ENCODE measurements around the gene NF2. TPM values are rescaled to one million over a fixed set of nuclear protein-coding genes. Genes with fewer than 3 reads are reported as not detected.

The NF2 gene
- total RNA-seq, 1 experiment from 2014 or later = 159 TPM

DNA sequence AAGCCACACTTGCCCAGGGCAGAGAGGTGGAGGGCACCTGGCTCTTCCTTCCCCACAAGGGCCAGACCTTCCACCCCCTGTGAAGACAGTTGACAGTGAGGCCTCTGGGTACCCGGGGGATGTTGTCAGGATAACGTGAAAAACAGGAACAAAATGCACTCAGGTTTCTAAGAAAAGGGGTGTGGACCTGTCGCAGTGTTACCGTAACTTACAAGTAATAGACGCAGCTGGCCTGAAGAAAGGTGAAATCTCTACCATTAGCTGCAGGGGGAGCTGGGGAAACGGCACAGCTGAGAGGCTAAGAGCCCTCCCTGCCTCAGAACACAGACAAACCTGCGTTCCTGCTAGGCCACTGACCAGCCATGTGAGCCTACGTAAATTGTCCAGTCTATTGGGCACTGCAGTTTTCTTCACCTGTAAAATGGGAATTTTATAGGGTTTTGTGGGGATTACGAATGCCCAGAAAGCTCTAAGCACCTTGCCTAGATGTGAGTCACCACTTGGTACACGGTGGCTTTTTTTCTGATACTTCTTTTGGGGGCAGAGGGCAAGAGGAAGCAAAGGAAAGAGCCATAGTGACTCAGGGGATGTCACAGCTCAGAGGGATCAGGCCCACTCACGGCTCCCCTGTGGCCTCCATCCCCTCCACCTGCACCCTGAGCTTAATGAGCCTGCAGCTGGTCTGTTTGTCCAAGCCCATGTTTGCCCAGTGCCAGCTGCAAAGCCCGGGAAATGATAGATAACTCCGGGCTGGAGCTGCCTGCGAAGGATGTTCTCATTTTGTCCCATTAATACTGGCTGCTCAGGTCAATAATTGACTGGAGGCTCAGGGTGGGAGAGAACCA, 97.9 kb downstream of the NF2 start:
- peaks cover 10% of the 10 kb centered on the region for H3K36me3 ChIP-seq
- H3K9me3 ChIP-seq = no peaks in the 10 kb centered on the region
- DNase-seq = no peak
- no peaks in the 10 kb centered on the region for H3K27me3 ChIP-seq
- H3K4me3 ChIP-seq = no peak overlapping the region

DNA sequence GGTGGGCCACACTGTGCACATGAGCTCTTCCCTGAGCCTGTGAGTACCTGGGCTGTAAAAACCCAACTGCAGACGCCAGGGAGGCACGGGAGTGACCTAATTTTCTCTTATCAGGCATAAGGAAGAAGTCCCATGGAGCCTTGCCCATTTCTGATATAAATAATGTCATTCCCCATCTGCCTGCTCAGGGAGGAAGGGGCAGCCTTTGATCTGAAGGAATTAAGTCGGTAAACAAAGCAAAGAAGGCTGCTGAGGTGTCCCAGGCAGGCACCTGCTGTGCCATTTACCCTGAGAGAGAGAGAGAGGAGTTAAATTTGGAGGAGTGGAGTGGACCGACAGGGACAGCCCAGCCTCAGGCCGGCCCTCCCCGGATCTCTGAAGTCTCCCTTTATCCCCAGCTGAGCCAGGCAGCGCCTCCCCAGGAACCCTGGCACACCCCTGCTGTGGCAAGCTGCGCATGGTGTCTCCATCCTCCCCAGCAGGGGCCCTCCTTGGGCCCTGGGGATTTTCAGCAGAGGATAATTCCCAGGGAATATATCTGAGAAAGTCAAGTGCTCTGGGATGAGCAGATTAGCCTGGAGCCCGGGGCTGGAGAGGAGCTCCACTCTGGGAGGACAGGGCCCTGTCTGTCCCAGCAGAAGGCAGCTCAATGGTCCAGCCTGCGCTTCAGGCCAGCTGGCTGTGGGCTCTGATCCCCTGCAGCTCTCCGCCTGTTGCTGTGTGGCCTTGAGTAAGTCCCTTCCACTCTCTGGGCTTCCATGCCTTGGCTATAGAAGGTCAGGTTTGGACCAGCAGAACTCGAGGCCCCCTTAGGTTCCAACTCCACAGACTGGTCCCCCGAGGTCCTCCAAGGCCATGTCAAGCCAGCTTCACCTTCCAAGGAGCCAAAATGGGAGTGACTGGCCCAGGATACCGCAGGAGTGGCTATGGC, 98.8 kb downstream of the NF2 start:
- no peaks in the 10 kb centered on the region for H3K27me3 ChIP-seq
- no peaks in the 10 kb centered on the region for H3K9me3 ChIP-seq
- H3K4me3 ChIP-seq = no peak overlapping the region
- no peak for DNase-seq
- peaks cover 6% of the 10 kb centered on the region for H3K36me3 ChIP-seq

DNA sequence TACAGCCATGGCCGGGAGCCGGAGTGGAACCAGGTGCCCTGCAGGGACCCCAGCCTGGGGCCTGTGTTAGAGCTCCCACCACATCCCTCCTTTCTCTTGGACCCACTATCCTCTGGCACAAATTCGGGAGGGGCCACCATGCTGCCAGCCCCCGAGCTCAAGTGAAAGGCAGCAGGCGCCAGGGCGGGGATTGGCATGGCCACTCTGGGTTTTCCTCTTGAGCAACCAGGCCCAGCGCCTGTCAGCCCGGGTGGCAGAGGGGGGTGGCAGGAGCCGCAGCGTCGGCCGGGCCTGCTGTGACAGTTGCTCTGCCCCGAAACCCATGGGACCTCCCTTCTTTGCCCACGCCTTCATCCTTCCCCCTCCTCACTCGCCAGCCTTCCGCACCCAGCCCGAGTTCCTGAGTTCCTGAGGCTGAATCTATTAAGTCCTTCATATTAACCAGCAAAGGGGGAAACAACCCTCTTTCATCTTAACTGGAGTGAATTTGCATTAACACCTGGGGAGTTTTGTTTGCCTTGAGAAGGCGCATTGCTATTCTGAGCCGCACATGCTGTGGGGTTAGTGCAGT, 99.6 kb downstream of the NF2 start:
- DNase-seq = no peak
- H3K4me3 ChIP-seq = no peak overlapping the region
- peaks cover 2% of the 10 kb centered on the region for H3K36me3 ChIP-seq
- no peaks in the 10 kb centered on the region for H3K9me3 ChIP-seq
- H3K27me3 ChIP-seq = no peaks in the 10 kb centered on the region

DNA sequence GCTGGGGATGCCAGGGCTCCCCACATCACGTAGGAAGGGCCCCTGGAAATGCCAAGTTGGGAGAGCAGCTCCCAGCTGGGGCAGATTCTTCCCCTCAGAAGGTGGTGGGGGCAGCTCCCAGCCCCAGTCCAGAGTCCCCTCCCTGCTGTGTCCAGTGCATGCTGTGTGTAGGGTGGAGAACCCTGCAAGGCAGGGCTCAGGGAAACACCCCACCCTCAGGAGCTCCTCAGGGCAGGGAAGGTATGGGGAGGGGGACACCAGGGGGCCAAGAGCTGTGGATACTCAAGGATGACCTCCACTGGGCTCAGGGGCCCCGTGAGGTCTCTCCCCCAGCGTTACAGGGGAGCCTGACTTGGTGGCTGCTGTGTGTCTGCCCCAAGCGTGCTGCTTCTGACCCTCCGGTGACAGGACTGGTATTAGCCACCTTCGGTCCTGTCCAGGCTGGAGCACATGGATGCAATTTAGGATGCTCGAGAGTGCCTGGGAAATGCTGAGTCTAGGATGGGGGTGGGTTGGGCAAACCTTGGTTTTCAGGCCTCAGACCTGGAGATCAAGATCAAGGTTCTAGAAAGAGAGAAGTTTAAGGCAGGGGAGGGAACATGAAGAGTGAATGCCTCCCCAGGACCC, 100.2 kb downstream of the NF2 start:
- no peaks in the 10 kb centered on the region for H3K9me3 ChIP-seq
- H3K27me3 ChIP-seq = no peaks in the 10 kb centered on the region
- no peaks in the 10 kb centered on the region; the same call in 1 of the 2 replicates for H3K36me3 ChIP-seq
- DNase-seq = no peak
- H3K4me3 ChIP-seq = no peak overlapping the region

DNA sequence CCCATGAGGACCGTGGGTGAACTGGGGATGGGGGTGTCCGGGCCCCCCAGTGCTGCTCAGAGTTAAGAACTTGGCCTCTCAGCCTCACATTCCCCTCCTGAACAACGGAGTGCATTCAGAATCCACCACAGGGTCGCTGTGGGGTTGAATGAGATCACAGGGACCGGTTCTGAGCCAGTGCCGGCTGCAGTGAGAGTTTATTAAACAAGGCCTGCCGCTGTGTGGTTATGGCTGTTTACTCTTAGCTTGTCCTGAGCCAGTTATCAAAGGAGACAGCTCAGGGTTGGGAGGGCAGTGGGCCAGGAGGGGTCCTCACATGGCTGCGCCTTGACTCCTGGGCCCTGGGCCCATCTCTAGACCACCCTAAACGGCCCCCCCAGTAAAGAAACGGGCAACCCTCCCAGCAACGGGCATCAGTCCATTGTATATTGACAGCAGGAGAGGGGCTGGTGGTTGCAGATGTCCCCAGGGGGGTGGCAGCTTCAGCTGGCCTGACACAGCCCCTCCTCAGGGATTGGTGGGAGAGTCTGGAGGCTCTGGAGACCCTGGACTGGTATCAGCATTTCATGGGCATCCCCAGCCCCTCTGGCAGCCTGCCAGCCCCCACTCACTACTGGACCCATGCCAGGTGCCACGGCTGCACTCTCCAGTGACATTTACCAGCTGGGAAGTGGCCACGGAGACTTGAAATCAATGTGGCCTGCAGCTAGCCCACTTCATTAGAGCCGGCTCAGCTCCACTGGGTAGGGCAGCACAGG, 101.3 kb downstream of the NF2 start:
- H3K9me3 ChIP-seq = no peaks in the 10 kb centered on the region
- H3K4me3 ChIP-seq = no peak overlapping the region
- DNase-seq = peak; percentile 67
- H3K36me3 ChIP-seq = no peaks in the 10 kb centered on the region; the same call in 1 of the 2 replicates
- no peaks in the 10 kb centered on the region for H3K27me3 ChIP-seq

DNA sequence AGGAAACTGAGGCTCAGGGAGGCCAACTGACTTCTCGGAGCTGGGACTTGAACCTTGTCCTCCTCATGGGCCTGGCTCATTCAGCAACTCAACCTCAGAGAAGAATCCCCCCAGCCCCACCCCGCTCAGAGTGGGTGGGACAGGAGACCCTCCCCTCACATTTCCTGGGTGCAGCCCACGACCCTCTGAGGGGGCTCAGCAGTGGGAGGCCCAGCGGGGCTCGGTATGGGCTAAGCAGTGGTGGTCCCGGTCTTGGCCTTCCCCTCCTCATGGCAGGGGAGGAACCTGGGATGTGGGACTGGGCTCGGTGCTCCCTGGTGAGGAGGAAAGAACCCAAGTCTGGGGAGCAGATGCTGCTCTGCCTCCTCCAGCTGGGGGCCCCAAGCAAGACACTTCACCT, 102.2 kb downstream of the NF2 start:
- no peaks in the 10 kb centered on the region for H3K9me3 ChIP-seq
- no peak overlapping the region for H3K4me3 ChIP-seq
- DNase-seq = no peak
- H3K27me3 ChIP-seq = no peaks in the 10 kb centered on the region
- H3K36me3 ChIP-seq = no peaks in the 10 kb centered on the region

DNA sequence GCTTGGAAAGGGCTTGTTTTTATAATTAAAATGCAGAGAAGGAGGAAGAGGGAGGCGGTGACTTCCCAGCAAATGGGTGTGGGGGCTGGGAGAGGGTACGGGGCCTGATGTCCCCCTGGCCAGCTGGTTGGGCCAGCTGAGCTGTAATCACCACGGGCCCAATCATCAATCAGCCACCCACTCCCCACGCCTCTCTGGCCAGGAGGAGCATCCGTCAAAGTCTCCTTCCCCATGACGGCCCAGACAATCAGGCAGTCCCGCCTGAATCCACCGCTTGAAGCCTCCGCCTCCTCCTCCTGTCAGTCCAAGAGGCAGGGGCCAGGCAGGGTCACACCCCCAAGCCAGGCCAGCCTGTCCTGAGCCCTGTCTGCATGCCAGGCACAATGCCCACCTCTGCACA, 103.1 kb downstream of the NF2 start:
- H3K9me3 ChIP-seq = no peaks in the 10 kb centered on the region
- no peak overlapping the region for H3K4me3 ChIP-seq
- H3K36me3 ChIP-seq = no peaks in the 10 kb centered on the region
- no peaks in the 10 kb centered on the region for H3K27me3 ChIP-seq
- no peak for DNase-seq

DNA sequence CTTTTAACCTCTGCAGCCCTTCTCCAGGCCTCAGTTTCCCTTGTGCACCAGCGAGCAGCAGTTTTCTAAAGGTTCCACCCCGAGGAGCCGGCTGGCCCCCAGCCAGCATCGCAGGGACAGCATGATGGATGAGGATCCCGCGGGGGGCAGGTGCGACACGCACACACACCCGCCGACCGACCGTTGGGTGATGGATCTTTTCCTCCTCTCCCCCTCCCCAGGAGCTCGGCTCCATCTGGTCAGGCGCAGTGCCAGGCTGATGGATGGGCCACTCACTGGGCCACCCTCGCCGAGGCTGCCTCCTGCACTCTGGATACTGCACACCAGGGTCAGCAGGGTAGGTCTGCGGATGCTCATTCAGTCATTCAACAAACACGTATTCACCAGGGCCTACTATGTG, 103.6 kb downstream of the NF2 start:
- no peaks in the 10 kb centered on the region for H3K36me3 ChIP-seq
- no peaks in the 10 kb centered on the region for H3K9me3 ChIP-seq
- no peaks in the 10 kb centered on the region for H3K27me3 ChIP-seq
- H3K4me3 ChIP-seq = no peak overlapping the region
- DNase-seq = no peak

DNA sequence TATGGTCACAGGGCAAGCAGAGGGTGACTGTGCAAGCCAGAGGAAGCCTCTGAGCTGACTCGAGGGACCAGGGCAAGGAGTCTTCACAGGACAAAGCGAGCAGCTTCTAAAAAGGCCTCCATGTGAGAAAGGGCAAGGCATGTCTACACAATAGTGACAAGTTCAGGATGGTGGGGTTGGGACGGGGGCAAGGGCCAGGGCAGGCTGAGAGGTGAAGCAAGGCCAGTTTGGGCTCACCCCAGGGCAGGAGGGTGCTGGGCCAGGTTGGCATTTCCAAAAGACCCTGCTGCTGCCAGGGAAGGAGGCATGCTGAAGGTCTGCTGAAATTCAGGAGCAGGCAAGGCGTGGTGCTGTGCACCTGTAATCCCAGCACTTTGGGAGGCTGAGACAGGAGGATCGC, 104.0 kb downstream of the NF2 start:
- no peak overlapping the region for H3K4me3 ChIP-seq
- DNase-seq = no peak
- H3K9me3 ChIP-seq = no peaks in the 10 kb centered on the region

DNA sequence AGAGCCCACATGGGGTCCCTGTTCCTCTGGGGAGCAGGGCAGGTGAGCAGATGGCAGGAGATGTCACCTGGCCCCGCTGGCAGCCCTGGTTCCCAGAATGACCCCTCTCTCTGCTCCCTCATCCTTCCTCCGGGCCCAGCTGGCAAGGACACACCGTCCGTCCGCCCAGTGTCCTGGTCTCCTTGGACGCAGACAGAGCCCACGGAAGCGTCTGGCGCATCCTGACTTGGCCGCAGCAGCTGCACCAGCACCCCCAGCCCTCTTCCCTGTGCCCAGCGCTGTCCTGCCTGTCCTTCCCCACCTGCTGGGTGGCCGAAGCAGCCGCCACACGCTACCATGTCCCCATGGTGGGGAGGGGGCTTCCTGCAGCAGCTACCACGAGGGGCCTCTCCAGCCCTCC, 106.8 kb downstream of the NF2 start:
- Histone ChIP-seq H3K36me3 (no peaks in the 10 kb centered on the region), H3K4me3 (no peak overlapping the region), H3K27me3 (no peaks in the 10 kb centered on the region), H3K9me3 (no peaks in the 10 kb centered on the region)
- no peak for DNase-seq

More for the DNA sequence above, 104.0 kb downstream of the NF2 start:
- H3K36me3 ChIP-seq = no peaks in the 10 kb centered on the region
- H3K27me3 ChIP-seq = no peaks in the 10 kb centered on the region

DNA sequence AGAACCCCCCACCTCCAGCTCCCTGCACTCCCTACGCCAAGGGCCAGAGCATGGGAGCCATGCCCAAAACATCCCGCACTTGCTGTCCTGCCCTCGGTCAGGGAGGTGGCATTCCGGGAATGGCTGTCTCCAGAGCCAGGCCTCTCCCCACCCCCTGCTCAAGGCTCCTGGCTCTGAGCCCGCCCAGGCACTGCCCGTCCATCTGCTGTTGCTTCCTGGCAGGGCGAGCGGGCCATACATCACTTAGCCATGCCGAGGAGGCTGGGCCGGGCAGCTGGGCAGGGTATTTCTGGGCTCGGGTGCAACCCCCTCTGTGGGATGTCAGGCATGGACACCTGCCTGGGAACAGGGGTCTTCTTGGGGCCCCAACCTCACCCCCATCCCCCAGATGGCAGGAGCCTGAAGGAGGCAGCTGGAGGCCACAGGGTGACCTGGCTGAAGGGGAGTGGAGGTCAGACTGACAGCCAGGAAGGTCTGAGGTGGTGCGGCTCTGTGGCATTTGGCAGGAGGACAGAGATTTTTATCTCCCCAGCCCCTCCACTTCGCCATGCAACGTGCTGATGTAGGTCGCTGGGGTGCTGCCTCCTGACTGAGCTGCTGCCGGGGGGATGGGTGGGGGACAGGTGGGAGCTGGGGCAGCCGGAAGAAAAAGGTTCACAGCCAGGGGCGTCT, 107.6 kb downstream of the NF2 start:
- Histone ChIP-seq H3K36me3 (no peaks in the 10 kb centered on the region), H3K27me3 (no peaks in the 10 kb centered on the region), H3K9me3 (no peaks in the 10 kb centered on the region), H3K4me3 (no peak overlapping the region)
- no peak for DNase-seq

DNA sequence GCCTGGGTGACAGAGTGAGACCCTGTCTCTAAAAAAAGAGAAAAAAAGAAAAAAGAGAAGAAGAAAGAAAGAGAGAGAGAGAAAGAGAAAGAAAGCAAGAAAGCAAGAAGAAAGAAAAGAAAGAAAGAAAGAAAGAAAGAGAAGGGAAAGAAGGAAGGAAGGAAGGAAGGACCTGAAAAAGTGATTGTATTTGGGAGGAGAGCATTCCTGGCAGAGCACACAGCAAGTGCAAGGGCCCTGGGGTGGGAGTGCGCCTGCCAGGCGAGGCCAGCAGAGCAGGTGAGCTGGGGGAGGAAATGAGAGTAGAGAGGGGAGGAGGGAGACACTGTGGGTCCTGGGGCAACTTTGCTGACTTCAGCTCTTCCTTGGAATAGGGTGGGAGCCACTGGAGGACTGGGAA, 108.7 kb downstream of the NF2 start:
- H3K4me3 ChIP-seq = no peak overlapping the region
- H3K36me3 ChIP-seq = no peaks in the 10 kb centered on the region
- no peaks in the 10 kb centered on the region for H3K9me3 ChIP-seq
- no peaks in the 10 kb centered on the region for H3K27me3 ChIP-seq
- DNase-seq = no peak

DNA sequence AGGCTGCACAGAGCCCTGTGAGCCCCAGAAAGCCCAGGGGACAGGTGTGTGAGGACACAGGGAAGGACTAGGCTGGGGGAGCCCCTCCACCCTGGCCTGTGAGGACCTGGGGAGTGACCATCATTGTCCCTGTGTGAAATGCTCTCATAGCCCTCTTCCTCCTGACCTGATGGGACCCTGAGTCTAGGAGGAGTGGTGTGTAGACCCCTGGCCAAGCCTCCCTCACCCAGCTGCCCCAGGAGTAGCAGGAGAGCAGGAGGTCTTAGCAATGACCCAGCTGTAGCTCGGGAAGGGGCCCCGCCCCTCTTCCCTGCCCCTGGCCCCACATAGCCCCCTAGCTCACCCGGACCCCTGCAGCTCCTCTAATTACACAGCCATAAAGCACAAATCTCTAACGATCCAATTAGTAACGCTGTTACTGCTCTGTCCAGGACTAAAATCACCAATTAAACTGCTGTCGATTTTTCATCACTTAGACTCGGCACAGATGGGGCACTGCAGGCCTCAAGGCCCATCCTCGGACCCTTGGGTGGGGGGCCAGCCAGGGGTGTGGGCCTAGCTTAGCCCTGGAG, 109.8 kb downstream of the NF2 start:
- H3K27me3 ChIP-seq = no peaks in the 10 kb centered on the region
- no peak for DNase-seq
- no peaks in the 10 kb centered on the region for H3K36me3 ChIP-seq
- no peaks in the 10 kb centered on the region for H3K9me3 ChIP-seq
- no peak overlapping the region for H3K4me3 ChIP-seq

DNA sequence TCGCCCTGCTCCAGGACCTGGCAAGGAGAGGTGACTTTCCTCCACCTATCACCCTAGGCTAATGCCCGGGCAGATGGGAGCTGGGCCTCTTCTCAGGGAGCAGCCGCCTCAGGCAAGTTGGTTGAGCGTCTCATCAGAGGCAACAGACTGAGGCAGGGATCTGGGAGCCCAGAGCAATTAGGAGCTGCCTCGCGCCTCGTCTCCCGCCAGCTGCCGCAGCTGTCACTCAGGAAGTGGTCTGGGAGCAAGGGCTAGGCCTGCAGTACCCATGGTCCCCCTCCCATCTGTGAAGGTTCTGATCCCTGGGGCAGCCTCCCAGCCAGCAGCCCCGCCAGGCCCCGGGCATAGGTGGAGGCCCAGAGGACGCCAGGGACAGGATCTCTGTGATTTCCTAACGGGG, 111.8 kb downstream of the NF2 start:
- DNase-seq = no peak
- Histone ChIP-seq H3K4me3 (no peak overlapping the region), H3K36me3 (no peaks in the 10 kb centered on the region), H3K9me3 (no peaks in the 10 kb centered on the region), H3K27me3 (no peaks in the 10 kb centered on the region)

DNA sequence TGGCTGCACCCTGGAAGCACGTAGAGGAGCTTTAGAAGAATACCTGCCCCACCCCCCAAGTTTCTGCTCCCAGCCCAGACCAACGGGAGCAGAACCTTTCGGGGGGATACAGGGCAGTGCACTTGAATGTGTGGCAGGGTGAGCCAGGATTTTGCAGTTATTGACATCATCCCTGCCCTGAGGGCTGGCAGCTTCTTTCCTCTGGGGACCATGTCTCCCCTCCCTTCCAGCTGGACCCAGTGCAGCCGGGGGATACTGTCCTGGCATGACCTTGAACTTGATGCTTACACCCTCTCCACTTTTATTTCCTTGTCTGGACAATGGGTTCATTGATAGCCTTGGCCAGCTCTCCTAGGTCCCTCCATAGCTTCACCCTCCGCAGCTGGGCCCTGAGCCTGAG, 112.3 kb downstream of the NF2 start:
- Histone ChIP-seq H3K27me3 (no peaks in the 10 kb centered on the region), H3K9me3 (no peaks in the 10 kb centered on the region)
- no peak for DNase-seq

More for the DNA sequence above, 112.3 kb downstream of the NF2 start:
- Histone ChIP-seq H3K4me3 (no peak overlapping the region), H3K36me3 (no peaks in the 10 kb centered on the region)

All from MG63 (cell line).